Activated T-cell treated with anti-CD3 and anti-CD28 coated beads, Interleukin-2, amount 50 U/mL, for 1 hour (primary cell): Measurements from ENCODE around the gene HMGN5.

Experiments
- DNase-seq: peaks from one replicate; pipeline ENCODE4 v3.0.0-alpha.2; 2020

The HMGN5 gene

DNA sequence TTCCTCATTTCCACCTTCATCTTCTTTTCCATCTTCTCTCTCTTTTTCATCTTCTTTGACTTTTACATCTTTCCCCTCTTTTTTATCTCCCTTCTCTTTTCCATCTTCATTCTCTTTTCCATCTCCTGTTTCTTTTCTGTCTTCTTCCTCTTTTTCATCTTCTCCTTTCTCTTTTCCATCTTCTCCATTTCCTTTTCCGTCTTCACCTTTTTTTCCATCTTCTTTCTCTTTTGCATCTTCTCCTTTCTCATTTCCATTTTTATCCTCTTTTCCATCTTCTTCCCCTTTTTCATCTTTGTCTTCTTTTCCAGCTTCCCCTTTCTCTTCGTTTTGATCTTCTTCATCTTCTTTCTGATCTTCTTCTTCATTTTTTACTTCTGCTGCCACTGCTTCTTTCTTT, 87.0 kb downstream of the HMGN5 start:
- no peak for DNase-seq

DNA sequence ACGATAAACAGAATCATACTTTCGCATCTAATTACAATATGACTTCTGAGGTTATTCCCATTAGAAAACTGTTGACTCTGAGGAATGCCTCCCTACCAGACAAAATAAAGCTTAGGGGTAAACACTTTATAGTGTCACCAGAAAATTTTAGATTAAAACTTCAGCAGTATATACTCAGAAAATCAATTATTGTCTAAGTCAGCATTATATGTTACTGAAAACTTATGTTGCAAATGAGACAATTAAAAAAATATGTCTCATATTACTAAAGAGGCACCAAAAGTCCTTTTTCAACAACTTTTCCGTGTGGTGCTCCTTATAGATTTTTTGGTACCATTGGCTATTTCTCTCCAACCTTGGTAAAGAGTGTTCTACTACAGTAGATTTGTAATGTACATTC, 91.4 kb downstream of the HMGN5 start:
- no peak for DNase-seq

DNA sequence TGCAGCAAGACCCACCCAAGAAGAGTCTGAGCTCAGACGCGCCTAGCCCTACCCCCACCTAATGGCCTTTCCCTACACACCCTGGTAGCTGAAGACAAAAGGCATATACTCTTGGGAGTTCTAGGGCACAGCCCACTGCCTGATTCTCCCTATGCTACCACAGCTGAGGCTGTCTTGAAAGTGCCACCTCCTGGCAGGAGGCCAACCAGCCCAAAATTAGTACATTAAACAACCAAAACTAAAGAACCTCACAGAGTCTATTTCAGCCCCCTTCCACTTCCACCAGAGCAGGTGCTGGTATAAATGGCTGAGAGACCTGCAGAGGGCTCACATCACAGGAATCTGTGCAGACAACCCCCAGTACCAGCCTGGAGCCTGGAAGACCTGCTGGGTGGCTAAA, 119.1 kb downstream of the HMGN5 start:
- DNase-seq, result no peak
